NCI-H69 (cell line): ENCODE data around the gene ABTB1.
"Not testable (repeated sequence)": the region's sequence is repeated elsewhere in the genome, so short reads cannot be mapped to it uniquely, and the experiment has no call there.

Source experiments
- DNase-seq: peaks from one replicate; lab custom pipeline; 2025; lab: John Stamatoyannopoulos, UW

The ABTB1 gene

DNA sequence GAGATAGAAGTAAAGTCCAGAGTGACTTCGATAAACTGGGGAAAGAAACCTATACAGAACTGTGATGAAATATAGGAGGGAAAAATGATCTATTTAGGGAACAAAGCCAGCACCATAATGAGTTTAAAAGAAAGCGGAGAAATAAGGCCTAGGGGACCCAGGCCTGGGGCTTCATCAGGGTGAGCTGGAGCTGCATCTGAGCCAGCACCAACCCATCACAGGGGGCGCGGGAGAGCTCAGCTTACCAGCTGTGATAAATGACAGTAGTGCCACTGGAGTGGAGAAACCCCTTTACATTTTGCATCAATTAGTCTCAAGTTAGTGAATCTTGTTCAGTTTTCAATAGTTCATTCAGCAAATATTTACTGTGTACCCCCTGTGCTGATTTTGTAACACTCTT, 22.5 kb upstream of the ABTB1 start:
- no peak for DNase-seq

DNA sequence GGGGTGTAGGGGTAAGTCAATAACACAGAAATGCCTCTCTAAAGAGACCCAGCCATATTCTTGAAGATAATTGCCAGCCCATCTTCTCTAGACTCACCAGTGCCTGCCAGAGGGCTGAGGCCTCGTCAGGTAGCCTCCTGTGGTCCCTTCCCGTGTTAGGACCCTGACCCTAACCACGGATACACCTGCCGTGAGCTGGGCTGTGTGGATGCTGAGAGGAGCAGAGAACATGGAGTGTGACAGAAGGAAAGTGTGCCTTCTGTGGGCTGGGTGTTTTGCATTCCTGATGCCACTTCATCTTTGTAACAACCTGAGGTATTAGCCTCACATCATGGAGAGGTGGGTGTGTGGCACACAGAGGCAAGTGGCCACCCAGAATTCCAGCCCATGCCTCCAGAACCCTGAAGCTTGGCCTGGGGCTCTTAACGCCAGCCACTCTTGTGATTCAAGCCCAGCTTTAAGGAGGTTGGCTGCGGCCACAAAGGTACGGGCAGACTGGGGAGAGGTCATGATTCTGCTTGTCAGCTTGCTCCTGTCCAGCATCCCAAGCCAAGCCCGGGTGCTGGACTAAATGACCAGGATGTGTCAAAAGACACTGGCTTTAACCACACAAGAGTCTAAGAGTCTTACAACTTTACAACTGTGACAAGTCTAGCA, 21.1 kb upstream of the ABTB1 start:
- DNase-seq: no peak

DNA sequence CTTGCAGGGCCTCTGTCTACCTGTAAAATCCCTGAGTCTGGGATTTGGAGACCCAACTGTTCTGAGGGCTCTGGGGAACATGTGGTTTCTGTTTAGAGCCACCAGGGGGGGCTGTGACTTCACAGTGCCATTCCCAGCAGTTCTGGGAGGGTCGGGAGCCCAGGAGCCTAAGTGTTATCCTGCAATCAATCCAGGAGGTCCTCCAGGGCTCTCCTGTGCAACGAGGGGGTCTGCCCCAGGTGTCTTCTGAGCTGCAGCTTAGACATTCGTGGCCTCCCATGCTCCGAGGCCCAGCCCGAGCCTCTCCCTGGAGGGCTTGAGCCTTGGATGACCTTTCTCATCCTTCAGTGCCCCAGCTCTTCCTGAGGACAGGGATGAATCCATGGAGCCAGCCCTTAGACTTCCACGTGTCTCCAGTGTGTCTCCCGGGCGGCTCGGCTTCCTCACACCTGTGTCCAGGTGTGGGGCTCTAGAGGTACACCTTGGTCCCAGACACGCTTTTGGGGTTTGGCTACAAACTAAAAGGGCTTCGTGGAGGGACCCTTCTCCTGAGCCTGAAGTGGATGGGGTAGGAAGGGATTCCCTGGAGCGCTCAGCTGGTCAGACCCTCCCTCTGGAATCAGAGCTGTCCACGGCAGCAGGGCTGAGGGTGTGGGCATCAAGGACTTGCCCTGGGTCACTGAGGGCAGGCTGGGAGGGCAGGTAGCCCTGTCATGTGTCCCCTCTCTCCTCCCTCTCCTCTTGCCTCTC, 20.3 kb upstream of the ABTB1 start:
- peak; percentile 53 for DNase-seq

DNA sequence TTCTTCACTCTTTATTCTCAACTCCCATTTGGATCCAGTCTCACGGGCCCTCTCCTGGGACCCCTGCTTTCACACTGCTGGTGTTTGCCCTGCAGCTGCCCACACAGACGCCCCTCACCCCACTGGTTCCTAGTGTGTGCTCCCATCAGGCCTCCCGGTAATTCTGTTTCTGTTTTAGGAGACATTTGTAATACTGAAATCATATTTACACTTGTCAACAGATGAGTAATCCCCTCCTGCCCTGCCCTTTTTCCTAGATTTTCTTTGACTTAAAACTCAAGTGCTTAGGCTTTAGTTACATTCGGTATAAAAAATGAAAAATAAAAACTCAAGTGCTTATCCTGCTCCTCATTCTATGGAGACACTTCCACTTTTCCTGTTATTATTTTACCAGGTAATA, 18.4 kb upstream of the ABTB1 start:
- no peak for DNase-seq

DNA sequence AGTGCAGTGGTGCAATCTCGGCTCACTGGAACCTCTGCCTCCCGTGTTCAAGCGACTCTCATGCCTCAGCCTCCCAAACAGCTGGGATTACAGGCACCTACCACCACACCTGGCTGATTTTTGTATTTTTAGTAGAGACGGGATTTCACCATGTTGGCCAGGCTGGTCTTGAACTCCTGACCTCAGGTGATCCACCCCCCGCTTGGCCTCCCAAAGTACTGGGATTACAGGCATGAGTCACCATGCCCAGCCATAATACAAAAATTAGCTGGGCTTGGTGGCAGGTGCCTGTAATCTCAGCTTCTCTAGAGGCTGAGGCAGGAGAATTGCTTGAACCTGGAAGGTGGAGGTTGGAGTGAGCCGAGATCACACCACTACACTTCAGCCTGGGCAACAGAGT, 17.8 kb upstream of the ABTB1 start:
- DNase-seq: not testable (repeated sequence)

DNA sequence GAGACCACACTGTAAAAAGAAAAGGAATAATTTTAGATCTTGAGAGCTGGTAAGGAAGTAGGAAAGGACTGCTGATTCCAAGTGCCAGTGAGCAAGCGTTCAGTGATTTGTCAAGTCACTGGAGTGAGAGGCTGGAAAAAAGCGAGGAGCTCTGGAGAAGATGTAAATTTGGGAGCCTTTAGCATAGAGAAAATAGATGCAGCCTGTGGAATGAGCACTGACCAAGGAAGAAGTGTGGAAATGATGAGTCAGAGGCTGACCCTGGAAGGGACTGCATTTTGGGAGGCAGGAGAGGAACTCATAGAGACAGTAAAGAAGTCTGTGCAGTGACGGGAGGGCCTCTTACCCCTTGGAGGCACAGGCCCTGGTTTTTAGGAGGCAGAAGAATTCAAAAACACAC, 17.1 kb upstream of the ABTB1 start:
- DNase-seq: no peak

DNA sequence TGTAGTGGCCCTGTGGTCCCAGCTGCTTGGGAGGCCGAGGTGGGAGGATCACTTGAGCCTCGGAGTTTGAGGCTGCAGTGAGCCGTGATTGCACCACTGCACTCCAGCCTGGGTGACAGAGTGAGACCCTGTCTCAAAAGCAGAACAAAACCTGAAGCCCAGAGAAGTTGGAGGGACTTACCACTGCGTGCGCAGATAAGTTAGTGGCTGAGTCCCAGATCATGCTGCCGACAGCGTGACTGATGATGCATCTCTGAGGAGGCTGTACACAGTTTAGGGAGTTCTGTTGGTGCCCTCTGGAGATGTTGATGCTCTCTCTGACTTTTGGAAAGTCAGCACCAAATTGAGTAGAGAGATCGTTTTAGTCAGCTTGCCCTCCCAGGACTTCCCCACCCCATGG, 15.8 kb upstream of the ABTB1 start:
- no peak for DNase-seq

DNA sequence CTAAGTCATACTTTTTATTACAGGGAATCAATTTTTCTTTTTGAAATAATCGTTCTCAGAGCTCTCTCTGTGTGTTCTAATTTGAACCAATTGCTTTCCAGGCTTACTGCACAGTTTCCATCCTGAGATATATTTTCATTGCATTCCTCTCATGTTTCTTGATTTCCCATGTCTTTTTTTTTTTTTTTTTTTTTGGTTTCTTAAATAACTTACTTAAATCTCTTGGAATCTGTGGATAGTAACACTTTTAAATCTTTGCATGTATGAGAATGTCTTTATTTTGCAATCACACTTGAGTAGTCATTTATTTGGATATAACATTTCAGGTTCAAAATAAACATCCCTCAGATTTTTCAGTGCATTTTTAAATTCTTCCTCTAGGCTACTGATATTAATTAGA, 14.5 kb upstream of the ABTB1 start:
- no peak for DNase-seq

DNA sequence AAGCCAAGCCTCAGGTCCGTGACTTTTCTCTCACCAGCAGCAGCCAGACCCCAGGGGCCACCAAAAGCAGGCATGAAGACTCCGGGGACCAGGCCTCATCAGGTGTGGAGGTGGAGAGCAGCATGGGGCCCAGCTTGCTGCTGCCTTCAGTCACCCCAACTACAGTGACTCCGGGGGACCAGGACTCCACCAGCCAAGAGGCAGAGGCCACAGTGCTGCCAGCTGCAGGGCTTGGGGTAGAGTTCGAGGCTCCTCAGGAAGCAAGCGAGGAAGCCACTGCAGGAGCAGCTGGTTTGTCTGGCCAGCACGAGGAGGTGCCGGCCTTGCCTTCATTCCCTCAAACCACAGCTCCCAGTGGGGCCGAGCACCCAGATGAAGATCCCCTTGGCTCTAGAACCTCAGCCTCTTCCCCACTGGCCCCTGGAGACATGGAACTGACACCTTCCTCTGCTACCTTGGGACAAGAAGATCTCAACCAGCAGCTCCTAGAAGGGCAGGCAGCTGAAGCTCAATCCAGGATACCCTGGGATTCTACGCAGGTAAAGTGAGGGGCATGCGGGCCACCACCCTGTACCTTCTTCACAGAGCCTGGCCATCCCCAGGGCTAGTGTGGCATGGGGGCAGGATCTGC, 12.0 kb upstream of the ABTB1 start:
- DNase-seq: no peak

DNA sequence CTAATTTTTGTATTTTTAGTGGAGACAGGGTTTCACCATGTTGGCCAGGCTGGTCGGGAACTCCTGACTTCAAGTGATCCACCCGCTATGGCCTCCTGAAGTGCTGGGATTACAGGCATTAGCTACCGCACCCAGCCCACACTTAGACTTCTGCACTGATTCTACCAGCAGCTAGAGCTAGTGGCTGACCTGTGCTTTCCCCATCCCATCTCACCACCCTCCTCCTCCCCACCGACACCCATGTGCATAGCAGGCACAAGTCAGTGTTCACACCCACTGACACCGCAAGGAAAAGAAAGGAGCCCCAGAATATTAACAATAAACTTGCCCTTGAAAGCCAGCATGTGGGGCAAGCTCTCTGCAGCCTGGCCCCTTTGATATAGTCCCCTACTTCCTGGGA, 11.2 kb upstream of the ABTB1 start:
- DNase-seq: no peak

DNA sequence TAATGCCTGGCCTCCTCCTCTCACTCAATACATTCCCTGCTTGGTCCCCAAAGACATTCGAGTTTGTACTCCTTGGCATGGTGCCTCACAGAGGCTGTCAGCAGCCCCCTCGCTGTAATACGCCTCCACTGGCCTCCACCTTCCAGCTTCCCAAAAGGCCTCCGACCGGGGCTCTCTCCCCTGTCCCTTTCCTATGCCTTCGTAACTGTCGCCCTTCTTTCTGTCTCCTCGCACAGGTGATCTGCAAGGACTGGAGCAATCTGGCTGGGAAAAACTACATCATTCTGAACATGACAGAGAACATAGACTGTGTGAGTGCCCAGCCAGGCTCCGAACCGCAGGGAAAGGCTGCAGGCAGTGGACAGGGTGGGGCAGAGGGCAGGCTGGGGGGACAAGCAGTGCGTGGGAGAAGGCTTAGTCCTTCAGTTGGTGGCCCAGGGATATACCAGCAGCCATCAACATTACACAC, 10.7 kb upstream of the ABTB1 start:
- no peak for DNase-seq

DNA sequence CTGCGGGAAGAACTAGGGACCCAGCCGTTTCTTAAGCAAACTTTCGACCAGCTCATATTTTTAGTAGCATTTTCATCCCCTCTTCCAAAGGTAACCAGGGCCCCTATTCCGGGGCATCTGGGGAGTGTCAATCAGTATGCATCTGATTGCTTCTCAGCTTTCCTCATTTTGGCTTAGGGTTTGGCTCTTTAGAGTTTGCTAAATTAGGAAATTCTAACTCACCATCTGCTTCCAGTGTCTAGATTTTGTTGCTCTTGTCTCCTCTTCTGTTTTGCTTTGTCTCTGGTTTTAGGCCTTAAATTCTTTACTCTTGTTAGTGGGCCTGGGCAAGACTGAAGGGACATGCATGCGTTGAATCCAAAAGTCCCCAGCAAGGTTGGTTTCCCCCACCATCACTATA, 9.6 kb upstream of the ABTB1 start:
- DNase-seq: no peak

DNA sequence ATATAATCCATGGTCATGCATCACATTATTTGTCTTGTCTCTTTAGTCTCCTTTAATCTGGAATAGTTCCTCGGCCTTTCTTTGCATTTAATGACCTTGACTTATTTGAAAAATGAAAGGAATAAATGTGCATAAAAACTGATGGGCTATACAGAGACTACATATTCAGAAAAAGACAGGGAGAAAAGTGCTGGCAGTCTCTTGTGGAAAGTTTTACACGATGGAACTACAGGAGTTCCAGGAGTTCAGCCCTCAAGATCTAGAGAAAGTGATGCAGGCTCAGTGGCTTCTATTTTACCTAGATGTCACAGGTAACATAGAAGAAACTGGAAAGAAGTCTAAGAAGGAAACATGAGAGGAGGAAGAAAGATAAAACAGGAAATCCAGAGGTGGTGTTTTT, 7.6 kb upstream of the ABTB1 start:
- DNase-seq: no peak

DNA sequence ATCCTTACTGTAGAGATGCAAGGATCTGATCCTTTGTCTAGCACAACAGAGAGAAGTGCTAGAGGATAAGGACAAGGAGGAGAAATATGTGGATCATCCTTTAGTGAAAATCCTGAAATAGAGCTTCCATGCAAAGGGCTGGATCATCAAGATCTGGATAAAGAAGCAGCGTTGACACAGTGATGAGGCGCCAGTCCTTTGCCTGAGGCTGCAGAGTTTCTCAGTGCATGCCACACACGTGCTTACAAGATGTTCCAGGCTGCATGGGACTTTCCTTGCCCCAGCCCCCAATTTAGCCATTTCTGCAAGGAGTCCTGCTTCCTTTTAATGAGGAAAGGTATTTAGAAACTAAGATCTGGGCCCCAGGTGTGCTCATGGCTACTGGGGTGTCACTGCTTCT, 7.2 kb upstream of the ABTB1 start:
- DNase-seq: no peak

DNA sequence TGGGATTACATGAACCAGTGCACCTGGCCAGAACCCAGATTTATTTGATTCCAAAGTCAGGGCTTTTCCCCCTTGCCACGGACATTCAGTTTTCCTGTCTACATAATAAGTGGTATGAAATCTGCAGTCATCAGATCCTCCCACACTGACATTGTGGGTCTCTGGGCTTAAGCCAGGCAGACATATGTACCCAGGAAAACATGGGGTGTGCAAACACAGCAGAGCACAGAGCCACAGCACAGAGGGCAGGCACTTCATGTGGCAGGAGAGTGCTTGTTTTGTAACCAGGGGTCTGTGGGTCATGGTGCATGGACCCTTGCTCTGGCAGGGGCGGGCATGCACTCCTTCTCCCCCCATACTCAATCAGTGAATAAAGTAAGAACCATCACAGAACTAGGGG, 6.1 kb upstream of the ABTB1 start:
- DNase-seq: no peak

DNA sequence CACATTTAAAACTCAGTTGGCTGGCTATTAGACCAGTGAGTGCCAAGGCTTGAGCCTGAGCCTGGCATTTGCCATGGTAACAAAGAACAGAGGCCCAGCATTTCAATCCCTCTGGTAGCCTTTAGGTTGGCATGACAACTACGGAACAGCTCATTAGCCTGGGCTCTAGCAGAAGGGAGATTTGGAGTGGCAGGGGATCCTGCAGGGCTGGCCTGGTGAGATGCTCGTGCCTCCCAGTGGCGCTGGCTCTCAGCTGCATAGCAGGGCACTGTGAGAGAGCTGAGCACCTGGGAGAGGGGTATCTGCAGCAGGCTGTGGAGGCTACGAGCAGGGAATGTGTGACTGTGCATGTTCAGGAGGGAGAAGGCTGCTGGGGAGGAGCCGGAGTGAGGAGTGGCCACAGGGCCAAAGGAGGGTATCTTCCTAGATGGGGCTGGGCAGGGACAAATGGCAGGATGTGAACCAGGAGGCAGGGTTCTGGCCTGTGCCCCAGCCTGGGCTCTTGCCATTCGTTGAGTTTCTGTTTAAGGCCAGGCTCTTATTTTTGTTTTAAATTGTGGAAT, 5.6 kb upstream of the ABTB1 start:
- peak; percentile 12 for DNase-seq

DNA sequence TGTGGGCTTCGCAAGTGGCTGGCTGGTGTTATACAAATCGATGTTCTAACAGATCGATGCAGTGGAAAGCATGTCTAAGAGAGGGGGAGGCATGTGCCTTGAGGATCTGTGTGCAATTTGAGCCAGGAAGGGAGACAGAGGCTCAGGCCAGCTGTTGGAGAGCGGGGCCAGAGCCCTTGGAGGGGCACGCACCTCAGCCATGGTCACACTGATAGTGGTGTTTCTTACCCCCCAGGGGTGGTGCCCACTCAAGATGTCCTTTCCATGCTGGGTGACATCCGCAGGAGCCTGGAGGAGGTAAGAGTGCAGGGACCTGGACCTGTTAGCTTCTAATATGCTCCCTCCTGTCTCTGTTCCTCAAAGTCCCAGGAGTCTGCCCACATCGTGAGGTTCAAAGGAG, 3.8 kb upstream of the ABTB1 start:
- no peak for DNase-seq

DNA sequence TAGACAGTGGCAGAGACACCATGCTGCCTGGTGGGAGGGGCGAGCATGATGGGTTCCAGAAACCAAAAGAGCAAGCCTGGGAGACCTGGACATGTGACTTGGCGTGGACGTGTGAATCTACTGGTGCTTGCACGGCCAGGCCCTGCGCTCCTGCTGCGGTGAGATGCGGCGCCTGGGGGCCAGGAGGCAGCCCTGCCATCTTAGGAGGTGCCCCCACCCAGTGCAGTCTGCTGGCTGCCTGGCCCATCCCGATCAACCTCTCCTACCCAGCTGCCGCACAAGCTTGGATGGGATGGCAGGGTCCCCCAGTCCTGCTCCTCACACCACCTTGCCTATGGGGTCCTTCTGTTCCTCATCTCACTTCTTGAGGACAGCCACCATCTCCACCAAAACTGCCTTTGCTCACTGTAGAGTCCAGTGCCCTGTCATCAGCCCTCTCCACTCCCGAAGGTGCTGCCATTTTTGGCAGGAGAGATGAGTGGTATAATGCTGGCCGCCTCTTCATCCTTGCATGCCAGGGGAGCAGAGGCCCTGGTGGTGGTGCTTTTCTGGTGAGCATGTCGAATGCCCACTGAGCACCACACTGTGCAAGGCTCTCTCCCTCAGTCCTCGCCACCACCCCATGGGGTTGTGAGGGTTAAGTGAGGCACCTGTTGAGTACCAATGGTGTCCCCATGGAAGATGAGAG, 3.1 kb upstream of the ABTB1 start:
- DNase-seq: no peak

DNA sequence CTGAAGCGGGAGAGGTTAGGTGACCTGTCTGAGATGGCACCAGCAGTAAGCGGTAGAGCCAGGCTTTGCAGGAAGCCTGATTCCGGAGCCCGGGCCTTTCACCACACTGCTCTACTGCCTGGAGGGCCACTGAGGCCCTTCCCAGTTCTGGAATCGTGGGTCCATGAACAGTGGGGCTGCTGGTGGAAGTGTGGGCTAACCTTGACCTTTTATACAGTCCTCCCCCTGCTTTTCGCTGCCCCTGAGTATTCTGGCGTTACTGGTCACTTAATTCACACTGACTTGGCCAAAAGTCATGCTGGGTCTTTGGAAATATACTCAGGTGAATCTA, 2.6 kb upstream of the ABTB1 start:
- DNase-seq: no peak

DNA sequence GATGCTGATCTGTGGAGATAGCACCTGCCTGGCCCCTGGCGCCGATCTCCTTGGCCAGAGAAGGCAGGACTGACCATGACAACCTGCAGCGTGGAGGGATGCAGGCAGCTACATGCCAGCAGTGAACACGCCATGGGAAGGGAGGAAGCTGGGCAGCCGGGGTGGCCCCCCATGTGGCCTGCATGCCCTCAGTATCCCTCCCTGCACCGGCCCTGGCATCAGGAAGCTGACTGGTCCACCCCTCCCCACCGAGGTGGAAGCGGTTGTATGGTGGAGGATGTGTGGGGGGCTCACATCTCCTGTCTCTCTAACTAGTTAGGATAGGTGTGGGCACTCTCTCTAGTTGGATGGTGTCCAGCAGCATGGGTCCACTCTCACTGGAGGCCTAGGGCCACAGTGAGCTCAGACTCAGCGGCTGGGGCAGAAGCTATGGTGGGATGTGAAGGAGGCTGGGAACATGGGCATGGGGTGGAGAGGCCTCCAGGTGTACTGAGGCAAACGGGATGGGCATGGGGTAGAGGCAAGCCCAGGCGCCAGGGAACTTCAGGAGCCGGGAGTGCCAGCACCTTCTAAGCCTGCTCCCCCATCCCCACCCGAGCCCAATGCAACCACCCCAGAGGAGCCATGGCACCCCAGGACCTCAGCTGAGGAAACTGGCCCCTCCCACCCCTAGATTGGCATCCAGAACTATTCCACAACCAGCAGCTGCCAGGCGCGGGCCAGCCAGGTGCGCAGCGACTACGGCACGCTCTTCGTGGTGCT, 1.8 kb upstream of the ABTB1 start:
- no peak for DNase-seq

DNA sequence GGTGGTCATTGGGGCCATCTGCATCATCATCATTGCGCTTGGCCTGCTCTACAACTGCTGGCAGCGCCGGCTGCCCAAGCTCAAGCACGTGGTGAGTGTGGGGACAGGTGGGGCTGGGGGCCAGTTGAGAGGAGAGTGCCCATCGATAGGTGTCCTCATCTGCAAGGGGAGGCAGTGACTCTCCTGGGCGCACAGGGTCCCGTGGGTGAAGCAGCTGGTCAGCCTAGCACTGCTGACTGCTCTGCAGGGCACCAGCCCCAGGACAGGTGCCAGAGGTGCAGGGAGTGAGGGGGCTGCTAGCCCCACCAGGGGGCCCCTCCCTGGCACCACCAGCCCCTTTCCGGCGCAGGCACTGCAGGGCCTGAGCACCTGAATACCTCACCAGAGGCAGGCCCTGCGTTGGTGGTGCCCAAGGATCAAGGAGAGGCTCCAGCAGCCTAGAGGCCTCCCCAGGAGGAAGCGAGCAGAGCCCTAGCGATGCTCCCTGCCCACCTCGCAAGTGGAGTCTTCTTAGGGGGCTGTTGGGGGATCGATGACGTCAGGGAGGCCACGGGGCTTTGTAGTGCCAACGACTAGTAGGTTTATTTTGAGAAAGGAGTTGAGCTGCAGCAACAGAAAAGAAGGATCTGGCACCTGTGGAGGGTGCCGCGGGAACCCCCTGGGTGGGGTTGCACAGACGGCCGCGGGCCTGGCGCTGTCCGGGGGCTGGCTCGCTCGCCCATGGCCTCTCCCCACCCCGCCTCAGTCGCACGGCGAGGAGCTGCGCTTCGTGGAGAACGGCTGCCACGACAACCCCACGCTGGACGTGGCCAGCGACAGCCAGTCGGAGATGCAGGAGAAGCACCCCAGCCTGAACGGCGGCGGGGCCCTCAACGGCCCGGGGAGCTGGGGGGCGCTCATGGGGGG, 976 bp upstream of the ABTB1 start:
- DNase-seq: no peak
